PC-9 (cell line): Measurements from ENCODE around the gene GPR32.

Experiments
- CTCF ChIP-seq: fragments of 200-600 bp; sonication (generic); conservative IDR thresholded peaks from 2 replicates; pipeline ENCODE4 v1.6.1; 2017; ENCODE audit warnings: mixed run types, antibody characterized with exemption, mild to moderate bottlenecking, moderate library complexity
- EZH2 ChIP-seq: fragments of 200-600 bp; sonication (generic); IDR thresholded peaks from 2 replicates; pipeline ENCODE4 v1.8.0; 2017; ENCODE audit warnings: antibody characterized with exemption, low read depth

GRCh38 chr19:50794876-50795663 is 24.8 kb downstream of the GPR32 start:
- TF ChIP-seq CTCF (peak; percentile 44; the same call in 1 of the 2 replicates), EZH2 (no peak)
